ENCODE results near the gene MTM1.

- TF ChIP-seq POLR2A (IDR thresholded peaks at IDR 0.05) (no peak), CTCF (IDR thresholded peaks at IDR 0.05) (no peak), POLR2AphosphoS5 (IDR thresholded peaks at IDR 0.05) (no peak)
These were observed 37.6 kb upstream of the MTM1 start for GRCh38 chrX:150530821-150531220.
